DMS114 treated with DMSO at 0.1 percent for 48 hours (cell line): ENCODE measurements around the gene PRICKLE1.

ENCODE experiments used
- DNase-seq: peaks from one replicate; lab custom pipeline; 2025; ENCODE audit not compliant: unreplicated experiment; lab: John Stamatoyannopoulos, UW

Gene PRICKLE1

DNA sequence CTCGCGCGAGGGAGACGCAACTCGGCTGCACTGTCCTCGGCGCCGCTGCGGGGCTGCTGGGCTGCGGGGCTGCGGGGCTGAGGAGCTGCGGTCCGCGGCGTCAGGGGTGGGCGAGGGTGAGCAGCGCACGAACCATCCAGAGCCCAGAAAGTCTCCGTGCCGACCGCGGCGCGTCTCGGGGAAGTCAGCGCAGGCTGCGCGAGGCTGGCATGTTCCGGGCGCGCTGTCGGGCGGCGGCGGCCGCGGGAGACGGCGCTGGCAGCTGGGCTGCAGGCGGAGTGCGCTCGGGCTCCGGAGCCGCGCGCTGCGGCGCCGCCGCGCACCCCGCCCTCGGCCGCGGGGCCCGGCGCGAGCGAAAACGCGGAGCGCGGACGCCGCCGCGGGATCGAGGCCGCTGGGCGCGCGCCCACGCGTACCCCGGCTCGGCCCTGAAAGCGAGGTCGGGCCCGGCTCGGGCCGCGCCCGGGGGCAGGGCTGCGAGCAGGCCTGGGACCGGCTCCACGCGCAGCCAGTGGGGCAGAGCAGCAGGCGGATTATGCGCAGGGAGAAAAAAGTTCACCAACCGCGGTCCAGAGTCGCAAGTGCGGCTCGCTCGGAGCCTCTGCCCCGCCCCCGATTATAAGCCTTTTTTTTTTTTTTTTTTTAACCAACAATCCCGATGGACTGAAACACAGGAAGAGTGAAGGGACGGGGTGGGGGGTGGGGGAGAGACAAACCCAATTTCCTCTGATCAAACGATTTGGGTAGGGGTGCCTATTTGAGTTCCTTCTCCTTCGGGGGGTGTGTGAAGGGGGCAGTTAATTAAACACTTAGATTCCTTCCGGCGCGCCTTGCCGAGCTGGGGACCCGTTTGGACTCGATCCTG, at the start of gene PRICKLE1:
TSS of gene PRICKLE1 (minus strand) at position 282 of the 865 bp plus-strand sequence. CDS start 117,230 bp downstream, outside the sequence.
- no peak for DNase-seq

DNA sequence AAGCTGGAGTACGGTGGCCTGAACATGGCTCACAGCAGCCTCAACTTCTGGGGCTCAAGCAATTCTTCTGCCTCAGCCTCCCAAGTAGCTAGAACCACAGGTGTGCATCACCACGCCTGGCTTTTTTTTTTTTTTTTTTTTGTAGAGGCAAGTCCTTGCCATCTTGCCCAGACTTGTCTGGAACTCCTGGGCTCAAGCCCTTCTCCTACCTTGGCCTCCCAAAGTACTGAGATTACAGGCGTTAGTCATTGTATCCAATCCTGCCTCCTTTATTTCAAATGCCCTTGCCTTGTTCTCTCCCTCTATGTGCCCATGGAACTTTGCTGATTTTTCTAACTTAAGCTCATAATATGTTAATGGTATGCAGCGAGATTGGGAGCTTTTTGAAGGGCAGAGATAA, 49.2 kb upstream of the PRICKLE1 start:
- DNase-seq, result no peak

DNA sequence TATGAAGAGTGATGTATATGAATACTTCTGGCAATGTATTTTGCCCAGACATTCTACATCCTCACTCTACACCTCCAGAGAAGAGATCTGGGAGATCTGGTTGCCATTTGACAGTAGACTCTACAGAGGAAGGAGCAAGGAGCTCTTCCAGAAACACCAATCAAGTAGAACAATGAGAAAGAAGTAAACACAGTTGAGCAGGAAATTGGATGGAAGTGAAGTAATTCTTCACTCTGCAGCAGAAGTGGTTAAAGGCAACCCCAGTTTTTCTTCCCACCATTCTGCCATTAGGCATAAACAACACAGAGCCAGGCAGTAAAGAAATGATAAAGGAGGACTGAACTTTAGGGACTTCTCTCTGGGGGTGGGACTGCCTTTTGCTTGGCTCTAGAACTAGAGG, 48.5 kb upstream of the PRICKLE1 start:
- no peak for DNase-seq

DNA sequence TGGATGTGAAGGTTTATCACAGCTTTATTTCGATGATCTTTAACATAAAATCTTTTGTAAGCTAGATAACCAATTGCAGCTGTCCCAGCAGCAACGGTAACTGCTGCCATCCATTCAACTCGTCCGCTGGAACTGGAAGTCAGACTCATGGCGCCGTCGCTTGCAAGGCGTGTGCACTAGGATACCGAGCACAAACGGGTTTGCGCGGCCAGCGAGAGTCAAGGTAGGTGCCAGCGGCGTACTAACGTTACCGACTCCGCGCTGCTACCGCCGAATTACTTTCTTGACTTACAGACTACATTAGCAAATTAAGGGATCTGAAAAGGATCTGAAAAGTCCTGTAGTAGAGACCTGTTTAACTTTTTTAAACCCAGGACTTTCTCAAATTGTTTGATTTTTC, 47.4 kb upstream of the PRICKLE1 start:
- no peak for DNase-seq

DNA sequence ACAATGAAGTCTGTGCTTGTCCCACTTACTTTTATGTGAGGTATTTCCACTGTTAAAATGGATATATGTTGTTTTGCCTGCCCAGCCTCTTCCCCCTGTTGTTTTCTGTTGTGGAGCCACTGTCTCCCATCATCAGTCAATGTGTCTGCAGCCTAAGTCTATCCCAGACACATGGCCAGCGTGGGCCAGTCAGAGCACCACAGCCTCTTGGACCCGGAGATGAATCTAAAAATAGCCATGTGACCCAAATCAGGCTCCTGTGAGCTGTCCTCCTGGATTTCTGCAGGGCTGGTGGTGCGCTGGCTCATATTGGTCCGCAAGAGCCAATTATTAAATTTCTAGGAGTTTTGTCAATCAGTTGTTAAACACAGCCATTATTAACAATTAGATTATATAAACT, 44.0 kb upstream of the PRICKLE1 start:
- no peak for DNase-seq

DNA sequence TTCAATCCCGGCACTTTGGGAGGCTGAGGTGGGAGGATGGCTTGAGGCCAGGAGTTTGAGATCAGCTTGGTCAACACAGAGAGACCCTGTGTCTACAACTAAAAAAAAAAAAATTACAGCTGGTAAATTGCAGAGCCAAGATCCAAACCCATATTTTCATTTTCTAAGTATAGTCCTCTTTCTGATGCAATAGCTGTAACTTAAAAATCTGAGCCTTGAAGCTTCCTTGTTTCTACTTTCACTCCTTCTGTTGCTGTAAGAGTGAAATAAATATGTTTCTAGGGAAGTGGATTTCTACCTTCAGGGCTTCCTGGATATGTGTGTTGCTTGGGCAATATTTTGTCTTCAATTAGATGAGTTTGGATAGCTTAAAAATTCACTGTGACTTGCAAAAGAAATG, 42.0 kb upstream of the PRICKLE1 start:
- DNase-seq, result no peak

DNA sequence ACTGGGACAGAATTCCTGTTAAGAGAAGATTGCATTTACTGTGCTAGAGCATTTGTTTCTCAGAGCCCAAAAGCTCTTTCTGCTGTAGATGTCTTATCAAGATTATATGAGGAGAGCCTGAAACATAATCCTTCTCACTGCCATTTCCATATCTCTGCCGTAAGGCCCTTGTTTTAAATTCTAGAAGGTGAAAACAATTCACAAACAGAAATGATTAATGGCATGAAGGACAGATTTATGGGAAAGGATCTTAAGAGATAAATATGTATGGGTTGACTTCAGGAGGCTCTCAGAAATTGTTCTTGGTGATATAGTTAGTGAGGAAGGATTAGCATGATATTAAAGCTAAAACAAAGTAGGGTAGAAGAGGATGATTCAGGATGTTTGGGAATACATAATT, 40.8 kb upstream of the PRICKLE1 start:
- no peak for DNase-seq

DNA sequence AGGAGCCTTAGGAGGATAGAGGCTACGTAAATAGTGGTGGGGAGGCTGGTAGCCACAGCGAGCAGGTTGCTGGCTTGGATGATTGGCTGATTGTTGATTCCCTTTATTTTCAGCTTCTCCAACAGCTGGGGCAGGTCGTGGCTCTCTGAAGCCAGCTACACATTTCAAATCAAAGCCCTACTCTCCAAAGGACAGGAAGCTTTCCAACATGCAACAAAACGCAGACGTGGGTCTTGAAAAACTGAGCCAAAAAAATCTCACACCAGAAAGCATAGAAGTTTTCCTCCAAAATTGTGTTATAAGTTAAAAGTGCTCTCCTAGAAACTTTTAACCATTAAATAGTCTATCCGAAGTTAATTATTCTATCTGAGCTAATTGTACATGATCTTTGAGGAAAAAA, 37.6 kb upstream of the PRICKLE1 start:
- DNase-seq, result no peak

DNA sequence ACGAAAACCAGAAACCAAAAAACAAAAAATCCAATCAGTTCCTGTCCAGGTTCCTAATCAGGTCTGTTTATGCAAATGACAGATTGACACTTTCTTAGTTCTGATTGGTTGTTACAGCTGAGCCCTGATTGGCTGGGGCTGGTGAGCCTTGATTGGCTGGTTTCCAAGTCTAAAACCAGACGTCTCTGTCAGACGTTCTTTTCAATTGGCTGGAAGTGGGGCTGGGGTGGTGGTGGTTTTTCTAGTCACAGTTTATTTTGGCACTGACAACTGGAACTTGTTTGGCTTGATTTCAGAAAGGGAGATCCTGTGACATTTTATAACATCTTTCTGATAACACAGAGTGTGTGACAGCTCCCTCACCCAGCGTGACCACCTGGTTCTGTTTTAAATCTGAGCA, 36.1 kb upstream of the PRICKLE1 start:
- no peak for DNase-seq

DNA sequence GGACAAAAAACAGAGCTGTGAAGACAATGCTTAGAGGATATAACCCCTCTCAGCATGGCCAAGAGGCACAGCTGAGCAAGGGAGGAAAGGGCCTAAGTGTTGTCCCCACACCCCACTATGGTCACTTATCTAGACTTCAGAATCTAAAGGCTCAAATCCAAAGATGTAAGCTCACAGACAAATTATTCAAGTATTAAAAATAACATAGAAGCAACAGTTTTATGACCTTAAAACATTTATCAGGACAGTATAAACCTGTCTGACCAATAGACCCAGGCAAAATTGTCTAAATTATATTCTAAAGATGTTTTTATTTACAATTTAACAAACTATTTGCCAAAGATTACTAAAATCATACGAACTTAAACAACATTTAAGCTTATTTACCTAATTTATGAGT, 28.1 kb upstream of the PRICKLE1 start:
- peak; percentile 21 for DNase-seq

DNA sequence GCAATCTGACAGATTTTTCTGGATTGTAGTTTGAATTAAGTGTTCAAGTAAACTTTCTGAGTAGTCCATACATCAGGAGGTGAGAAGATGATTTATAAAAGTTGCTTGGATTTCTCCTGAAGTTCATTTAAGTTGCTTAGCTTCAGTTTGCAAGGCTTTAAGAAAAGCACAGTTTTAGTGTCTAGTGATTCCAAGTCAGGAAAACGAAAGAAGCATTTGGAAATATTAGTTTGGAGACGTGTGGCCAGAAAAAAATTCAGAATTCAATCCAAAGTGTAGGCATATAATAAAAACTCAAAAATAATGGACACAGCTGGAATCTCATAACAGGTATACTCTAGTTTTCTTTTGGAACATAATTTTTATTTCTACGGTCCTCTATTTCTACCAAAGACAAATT, 25.5 kb upstream of the PRICKLE1 start:
- no peak for DNase-seq

DNA sequence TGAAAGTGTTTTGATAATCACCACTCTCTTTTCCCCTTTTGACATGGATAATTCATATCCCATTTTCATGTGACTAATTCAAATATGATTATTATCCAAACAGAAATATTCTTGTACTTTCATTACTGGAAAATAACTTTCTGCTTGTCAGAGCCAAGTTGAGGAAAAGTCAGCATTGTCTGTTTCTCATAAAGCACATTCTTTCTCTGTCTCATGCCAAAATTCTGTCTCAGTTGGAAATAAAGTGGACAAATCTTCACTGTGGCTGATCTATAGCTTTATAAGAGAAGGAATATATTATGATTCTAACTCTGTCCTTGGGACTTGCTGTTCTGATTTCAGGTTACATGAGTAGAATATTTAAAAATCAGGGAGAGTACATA, 22.7 kb upstream of the PRICKLE1 start:
- no peak for DNase-seq

DNA sequence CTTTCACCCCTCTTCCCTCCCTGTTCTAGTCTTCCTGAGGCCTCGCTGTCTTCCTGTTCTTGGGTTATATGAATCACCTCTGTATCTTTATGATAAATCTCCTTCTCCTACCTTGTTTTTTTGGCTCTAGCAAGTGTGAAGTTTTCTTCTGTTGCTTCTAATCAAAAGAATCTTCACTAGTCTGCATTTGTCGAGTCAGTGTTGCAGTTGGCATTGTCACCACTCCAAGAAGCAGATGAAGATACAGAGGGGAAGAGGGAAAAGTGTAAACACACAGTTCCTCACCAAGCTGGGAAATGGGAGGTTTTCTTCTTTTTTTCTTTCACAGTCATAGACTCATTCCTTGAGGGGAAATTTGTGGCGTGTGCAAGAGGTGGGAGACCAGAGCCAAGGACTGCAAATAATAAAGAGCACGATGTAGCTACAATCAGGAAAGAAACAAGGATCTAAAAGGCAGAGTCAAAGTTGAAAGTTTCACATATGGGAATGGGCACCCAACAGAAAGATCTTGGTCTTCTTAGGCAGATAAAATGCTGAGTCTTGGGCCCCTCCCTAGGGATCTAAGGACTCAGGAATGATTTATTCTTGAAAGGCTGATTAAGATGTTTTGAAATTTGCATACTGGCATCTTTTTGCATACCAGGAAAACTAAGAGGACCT, 22.2 kb upstream of the PRICKLE1 start:
- DNase-seq, result no peak

DNA sequence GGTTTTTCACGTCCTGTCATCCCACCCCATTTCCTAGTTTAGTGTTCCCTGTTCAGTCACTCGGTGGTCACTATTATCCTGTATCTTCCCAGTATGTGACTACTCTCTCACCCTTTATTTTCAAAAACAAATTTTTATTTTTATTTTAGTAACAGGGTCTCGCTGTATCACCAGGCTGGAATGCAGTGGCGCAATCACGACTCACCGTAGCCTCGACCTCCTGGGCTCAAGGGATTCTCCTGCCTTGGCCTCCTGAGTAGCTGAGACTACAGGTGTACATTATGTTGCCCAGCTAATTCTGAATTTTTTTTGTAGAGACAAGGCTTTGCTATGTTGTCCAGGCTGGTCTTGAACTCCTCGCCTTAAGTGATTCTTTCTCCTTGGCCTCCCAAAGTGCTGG, 20.1 kb upstream of the PRICKLE1 start:
- no peak for DNase-seq

DNA sequence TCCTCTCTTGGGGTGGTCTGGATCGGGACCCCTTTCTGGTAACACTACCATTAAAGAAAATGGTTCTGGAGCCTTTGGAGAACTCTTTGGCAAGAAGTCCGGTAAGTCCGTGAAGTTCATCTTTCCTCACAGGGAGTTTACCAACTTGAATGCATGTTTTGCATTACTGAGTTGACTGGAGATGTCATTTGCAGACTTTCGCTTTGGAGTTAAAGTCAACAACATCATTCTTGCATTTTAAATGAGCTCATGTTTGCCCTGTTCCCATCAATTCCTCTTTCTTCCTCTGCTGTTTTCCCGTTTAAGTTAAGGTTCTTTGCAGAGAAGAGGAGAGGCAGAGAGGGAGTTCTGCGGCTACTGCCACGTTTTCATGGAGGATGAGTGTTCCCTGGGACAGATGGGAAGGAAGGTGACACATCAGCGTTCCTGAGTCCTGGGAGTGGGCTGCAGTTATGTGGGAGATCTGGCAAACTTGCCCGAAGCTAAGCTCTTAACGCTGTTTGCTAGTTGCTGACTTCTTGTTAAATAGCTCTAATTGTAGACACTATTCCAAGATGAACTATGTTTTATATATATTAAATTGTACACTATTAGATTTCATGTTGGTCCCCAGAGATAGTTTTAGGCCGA, 18.8 kb upstream of the PRICKLE1 start:
- no peak for DNase-seq

DNA sequence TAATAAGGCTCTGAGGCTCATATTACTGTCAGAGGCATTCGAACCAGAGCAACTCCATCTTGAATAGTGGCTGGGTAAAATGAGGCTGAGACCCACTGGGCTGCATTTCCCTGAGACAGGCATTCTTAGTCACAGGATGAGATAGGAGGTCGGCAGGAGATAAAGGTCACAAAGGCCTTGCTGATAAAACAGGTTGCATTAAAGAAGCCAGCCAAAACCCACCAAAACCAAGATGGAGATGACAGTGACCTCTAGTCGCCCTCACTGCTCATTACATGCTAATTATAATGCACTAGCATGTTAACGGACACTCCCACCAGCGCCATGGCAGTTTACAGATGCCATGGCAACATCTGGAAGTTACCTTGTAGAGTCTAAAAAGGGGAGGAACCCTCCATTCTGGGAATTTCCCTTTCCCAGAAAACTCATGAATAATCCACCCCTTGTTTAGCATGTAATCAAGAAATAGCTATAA, 18.1 kb upstream of the PRICKLE1 start:
- no peak for DNase-seq

DNA sequence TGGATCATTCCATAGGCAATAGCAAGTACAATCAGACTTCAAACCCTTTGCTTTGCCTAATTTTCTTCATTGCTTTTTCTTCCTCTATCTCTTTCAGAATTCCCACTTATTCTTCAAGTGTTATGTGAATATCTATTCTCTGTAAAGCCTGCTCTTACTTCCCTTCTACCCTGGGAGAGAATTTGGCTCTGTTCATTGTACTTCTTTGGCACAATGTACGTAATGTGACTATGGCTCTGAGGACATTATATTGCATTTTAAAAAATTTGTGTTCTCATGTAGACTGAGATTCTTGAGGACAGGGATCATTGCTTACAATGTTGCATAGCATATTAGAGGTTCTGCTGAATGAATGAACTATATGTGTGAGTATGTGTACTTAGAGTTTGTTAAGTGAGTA, 16.9 kb upstream of the PRICKLE1 start:
- no peak for DNase-seq

DNA sequence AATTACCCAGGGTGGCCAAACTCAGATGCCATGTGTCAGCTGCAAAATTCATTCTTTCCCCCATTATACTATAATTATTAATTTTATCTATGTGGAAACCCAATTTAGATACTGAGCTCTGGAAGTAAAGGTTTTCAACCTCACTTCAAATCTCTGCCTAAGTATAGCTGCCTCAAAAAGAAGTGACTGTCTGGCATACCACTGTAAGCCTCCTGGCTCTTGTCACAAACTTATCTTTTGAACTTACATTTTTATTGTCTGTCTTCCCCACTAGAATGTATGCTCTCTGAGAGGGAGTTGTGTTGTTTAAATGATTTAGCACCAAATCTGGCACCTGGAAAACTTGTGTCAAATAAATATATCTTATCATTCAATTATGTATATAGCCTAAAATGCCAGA, 16.1 kb upstream of the PRICKLE1 start:
- no peak for DNase-seq

DNA sequence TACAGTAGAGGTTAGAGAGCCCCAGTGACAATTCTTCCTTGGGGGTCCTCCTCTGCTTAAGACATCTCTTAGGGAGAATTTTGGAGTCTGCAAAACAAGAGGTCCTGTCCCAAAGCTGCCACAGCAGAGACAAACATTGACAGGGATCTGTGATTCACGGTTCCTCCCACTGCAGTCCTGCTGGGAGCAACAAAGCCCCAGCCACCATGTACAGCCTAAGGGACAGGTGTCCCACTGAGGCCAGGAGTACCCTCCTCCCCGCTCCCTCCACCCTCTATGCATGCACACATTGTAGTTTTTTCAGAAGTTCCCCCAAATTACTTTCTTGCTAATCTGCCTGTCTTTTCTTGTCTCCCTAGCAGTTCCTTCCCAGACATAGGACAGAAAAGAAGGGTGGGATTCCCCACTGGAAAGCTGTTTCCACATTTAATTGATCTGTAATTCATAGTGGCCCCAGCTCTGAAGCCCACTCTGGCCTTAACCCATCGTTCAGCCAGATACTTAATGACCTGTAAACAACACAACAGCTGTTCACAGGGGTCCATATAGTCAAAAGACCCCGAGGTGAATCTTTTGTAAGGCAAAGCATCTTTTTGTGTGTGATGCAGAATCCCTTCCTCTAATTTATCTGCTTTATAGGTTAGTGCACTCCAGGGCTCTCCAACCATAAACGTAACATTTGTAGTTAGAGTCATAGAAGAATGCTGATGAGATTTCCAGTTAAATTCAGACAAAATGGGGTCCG, 13.9 kb upstream of the PRICKLE1 start:
- no peak for DNase-seq

DNA sequence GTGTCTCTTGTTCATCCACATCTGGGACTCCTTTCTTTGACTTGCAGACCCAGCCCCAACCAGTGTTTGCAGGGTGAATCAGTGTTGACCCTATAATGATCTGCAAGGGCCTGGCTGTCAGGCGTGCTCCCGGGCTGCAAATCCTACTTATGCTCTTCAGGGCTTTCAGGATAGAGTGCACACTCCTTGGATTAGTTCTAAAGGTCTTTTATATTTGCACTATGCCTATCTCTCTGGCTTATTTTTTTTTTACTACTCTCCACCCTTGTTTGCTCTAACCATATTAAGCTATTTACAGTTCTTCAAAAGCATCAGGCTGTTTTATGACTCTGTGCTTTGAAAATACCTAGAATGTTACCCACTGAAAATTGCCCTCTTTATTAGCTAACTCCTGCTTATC, 4.3 kb upstream of the PRICKLE1 start:
- no peak for DNase-seq

DNA sequence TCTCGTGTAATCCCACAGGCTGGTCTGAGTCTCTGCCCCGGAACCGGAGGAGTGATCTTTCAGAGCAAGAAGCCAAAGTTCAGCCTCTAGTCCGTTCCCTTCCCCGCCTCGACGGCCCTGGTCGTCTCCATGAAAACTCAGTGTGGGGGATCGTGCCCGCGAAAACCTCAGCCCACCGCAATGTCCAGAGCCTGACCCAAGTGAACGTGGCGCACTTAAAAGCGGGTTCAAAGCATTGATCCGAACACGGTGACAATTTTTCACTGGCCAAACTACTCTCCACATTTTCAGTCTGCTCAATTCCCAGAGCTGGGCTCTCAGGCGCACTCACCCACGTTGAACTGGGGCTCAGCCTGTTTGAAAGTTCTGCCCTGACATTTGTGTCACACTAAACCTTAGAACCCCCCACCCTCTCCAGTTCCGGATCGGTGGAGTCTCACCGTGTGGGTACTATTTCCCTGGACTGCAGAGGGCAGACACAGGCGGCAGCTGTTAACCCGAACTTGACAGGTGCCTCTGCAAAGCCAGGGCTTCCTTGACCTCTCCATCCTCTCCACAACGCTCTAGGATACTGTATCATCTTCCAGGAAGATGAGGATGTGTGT, 886 bp upstream of the PRICKLE1 start:
- DNase-seq, result no peak
